Adrenal gland (tissue), 12 donors: ENCODE results near the gene FCHSD2. TPM values are rescaled to one million over a fixed set of nuclear protein-coding genes. Genes with fewer than 3 reads are reported as not detected.

Experiments used
- DNase-seq, 7 donors: peaks; one replicate each; pipeline ENCODE4 v3.0.0-alpha.2; 2019 to 2020
- H3K27ac ChIP-seq, 5 donors: fragments of 200-600 bp; sonication (generic) in 4 of 5; 1 replicate in 3 of 5; 2 replicates in 2 of 5; pipeline versions ENCODE4 v1.5.1 to v1.8.0; 2016 to 2020; ENCODE audit warnings: mild to moderate bottlenecking in 1 of 5
- H3K27me3 ChIP-seq: fragments of 200-600 bp; 2 replicates; pipeline ENCODE4 v1.8.0; 2021
- H3K36me3 ChIP-seq, 2 donors: fragments of 200-600 bp; replicated peaks in 1 of 2; 1 replicate in 1 of 2; 2 replicates in 1 of 2; pipeline versions ENCODE4 v1.5.1 to v1.8.0; 2018 to 2022
- H3K4me1 ChIP-seq, 2 donors: fragments of 200-600 bp; replicated peaks in 1 of 2; 1 replicate in 1 of 2; 2 replicates in 1 of 2; pipeline versions ENCODE4 v1.5.1 to v1.8.0; 2018 to 2021
- H3K4me3 ChIP-seq, 4 donors: fragments of 200-600 bp; sonication (generic) in 3 of 4; one replicate each; pipeline ENCODE4 v1.5.1; 2016 to 2018
- H3K9me3 ChIP-seq, 3 donors: fragments of 200-600 bp; sonication (generic) in 1 of 3; replicated peaks in 1 of 3; 1 replicate in 2 of 3; 2 replicates in 1 of 3; pipeline versions ENCODE4 v1.5.1 to v1.8.0; 2016 to 2021
- POLR2A ChIP-seq, 2 donors: fragments of 450-650 bp; IDR thresholded peaks; one replicate each; pipeline ENCODE4 v1.6.1; 2017; ENCODE audit warnings: antibody characterized with exemption in 2 of 2, mild to moderate bottlenecking in 2 of 2, moderate library complexity in 1 of 2
- WGBS, 4 donors: extraction: QIAGEN DNeasy Blood & Tissue Kit in 2 of 4; methylation state at CpG; one replicate each; pipeline versions ENCODE4 v1.1.5 to v1.1.7; 2013 to 2017; 5-methylcytosine and 5-hydroxymethylcytosine counted together
- intact Hi-C, 2 donors: fragments of 100-400 bp; cut with DNase I; formaldehyde crosslinking; loops; one replicate each; pipeline versions ENCODE4 v1.14.1 to v1.15.0; 2022 to 2023
- polyA plus RNA-seq, 3 donors: library from polyadenylated mRNA; stranded (reverse); fragments of 200-250 nt in 2 of 3; fragments of 350-450 nt in 1 of 3; fragmentation: Illumina TruSeq in 1 of 3; extraction: RNeasy Lipid Tissue Mini Kit (QIAGEN cat#74804) in 1 of 3; gene quantifications; one replicate each; pipeline ENCODE4 v1.2.3, GENCODE V29; 2013 to 2014
- total RNA-seq, 9 donors: library from RNA; depleted of rRNA in 4 of 9; stranded (reverse); fragments of >200 nt in 4 of 9; fragments of 120-200 nt in 1 of 9; fragmentation: NEBNext Ultra II Directional in 1 of 9; extraction: Animal tissue kit (Norgen Biotek cat#: 25700) in 1 of 9; gene quantifications; one replicate each; pipeline versions ENCODE4 v1.1.0 to v1.2.4, GENCODE V29; 2013 to 2023
- TF ChIP-seq, protein P1 (sequence below), 6 experiments: fragments of 450-650 bp in 4 of 6; fragments of 200-600 bp in 2 of 6; sonication (generic) in 1 of 6; IDR thresholded peaks; 1 replicate in 5 of 6; 2 replicates in 1 of 6; pipeline versions ENCODE4 v1.5.1 to v1.8.0; 2016 to 2021; ENCODE audit warnings: antibody characterized with exemption in 6 of 6, mild to moderate bottlenecking in 2 of 6, moderate library complexity in 1 of 6
- donor health status: healthy with polysubstance abuse.
- donor health status: Bipolar disorder and iron deficiency.
- donor health status: DM: yes; HTN: yes; CAD: no.
- donor health status: DM: no; HTN: no; CAD: no.
- donor health status: DM: no; HTN: no; CAD: no.
- donor health status: DM: yes; HTN: yes; CAD: no.

Gene FCHSD2
- total and polyA plus RNA-seq, 12 donors, result 14.6 to 67.2 (median 32.7) TPM

DNA sequence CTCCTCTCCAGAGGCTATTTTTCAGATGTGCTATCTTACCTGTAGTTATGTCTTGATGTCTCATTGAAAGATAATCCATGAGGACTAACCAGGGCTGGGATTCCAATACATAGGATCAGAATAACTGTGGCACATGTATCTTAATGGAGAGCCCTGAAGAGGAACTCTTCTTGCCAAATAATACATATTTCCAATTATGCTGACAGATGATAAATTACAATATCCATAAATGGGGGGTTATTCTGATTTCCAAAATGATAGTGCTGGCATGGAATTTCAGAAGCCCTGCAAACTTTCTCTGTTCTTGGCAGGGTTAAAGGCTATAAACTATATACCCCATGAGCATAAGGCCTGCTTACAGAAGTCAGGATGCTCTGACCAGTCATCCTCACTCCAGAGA lies 173.7 kb downstream of the FCHSD2 start:
- H3K36me3 ChIP-seq, result no peaks in the 10 kb centered on the region
- no peak for DNase-seq
- intact Hi-C loops, result no loop called here
- no peak overlapping the region for H3K4me3 ChIP-seq
- TF ChIP-seq, protein P1, sequence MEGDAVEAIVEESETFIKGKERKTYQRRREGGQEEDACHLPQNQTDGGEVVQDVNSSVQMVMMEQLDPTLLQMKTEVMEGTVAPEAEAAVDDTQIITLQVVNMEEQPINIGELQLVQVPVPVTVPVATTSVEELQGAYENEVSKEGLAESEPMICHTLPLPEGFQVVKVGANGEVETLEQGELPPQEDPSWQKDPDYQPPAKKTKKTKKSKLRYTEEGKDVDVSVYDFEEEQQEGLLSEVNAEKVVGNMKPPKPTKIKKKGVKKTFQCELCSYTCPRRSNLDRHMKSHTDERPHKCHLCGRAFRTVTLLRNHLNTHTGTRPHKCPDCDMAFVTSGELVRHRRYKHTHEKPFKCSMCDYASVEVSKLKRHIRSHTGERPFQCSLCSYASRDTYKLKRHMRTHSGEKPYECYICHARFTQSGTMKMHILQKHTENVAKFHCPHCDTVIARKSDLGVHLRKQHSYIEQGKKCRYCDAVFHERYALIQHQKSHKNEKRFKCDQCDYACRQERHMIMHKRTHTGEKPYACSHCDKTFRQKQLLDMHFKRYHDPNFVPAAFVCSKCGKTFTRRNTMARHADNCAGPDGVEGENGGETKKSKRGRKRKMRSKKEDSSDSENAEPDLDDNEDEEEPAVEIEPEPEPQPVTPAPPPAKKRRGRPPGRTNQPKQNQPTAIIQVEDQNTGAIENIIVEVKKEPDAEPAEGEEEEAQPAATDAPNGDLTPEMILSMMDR (IDR thresholded peaks at IDR 0.05), result no peak
- no peak for TF ChIP-seq POLR2A (IDR thresholded peaks at IDR 0.05)
- no peaks in the 10 kb centered on the region for H3K27me3 ChIP-seq
- H3K9me3 ChIP-seq, result no peaks in the 10 kb centered on the region
- H3K4me1 ChIP-seq, result peaks cover 11 to 36% of the 10 kb centered on the region in 2 donors
- H3K27ac ChIP-seq, result no peak overlapping the region

DNA sequence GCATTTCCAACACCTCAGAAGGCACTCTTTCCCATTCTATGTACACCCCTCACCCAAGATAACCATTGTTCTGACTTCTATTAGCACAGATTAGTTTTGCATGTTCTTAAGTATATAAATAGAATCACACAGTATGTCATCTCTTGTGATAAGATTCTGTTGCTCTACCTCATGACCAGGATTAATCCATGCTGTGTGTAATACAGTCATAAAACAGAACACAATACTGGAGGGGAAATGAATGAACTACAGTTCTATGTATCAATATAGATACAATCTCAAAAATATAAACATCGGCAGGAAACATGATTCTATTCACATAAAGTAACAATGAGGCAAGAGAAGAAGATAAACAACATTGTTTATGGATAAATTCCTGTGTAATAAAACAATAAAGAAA lies 176.4 kb downstream of the FCHSD2 start:
- no peak overlapping the region for H3K27ac ChIP-seq
- intact Hi-C loops, result no loop called here
- 74 to 95% (median 86%) methylated on average over 1 of the region's 1 CpG for WGBS, 4 donors
- no peaks in the 10 kb centered on the region for H3K36me3 ChIP-seq
- DNase-seq, result no peak
- peaks cover 5 to 15% of the 10 kb centered on the region in 2 donors for H3K4me1 ChIP-seq
- H3K9me3 ChIP-seq, result no peaks in the 10 kb centered on the region
- H3K4me3 ChIP-seq, result no peak overlapping the region
- TF ChIP-seq POLR2A (IDR thresholded peaks at IDR 0.05), result no peak
- TF ChIP-seq, protein P1 (IDR thresholded peaks at IDR 0.05), result no peak
- H3K27me3 ChIP-seq, result no peaks in the 10 kb centered on the region

DNA sequence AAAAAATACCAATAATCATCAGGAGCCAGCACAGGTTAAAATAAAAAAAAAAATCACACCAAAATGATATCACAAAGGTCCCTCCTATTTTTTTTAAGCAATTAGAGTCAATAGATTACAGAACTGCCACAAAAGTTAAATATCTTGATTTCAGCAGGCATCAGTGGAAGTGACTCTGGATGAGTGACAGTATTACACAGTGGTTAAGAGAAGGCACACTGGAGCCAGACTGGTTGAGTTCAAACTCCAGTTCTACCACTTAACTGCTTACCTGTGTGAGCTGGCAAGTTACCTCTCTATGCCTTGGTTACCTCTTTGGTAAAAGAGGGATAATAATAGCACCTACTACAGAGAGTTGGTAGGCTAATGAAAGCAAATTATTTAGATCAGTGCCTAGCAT lies 179.4 kb downstream of the FCHSD2 start:
- intact Hi-C loops, result no loop called here
- Histone ChIP-seq H3K9me3 (no peaks in the 10 kb centered on the region), H3K4me1 (no peaks in the 10 kb centered on the region), H3K27me3 (no peaks in the 10 kb centered on the region), H3K4me3 (no peak overlapping the region), H3K27ac (no peak overlapping the region), H3K36me3 (no peaks in the 10 kb centered on the region)
- DNase-seq, result no peak
- TF ChIP-seq, protein P1 (IDR thresholded peaks at IDR 0.05), result no peak
- no peak for TF ChIP-seq POLR2A (IDR thresholded peaks at IDR 0.05)

DNA sequence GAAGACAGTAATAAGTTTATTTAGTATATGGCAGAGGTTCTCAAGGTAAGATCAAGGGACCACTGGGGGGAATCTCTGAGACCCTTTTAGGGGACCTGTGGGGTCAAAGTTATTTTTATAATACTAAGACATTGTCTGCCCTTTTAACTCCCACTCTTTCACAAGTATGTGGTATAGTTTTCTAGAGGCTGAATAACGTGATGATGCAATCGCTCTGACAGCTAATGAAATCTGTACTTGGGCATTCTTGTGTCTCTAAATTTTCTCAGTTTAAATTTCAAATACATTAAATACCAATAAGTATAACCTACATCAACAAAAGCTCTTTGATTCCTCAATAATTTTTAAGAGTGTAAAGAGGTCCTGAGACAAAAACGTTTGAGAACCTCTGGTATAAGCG lies 180.0 kb downstream of the FCHSD2 start:
- WGBS, 4 donors, result 85 to 92% (median 87%) methylated on average over 4 of the region's 4 CpGs
- no peak for DNase-seq
- Histone ChIP-seq H3K4me1 (no peaks in the 10 kb centered on the region), H3K27me3 (no peaks in the 10 kb centered on the region), H3K27ac (no peak overlapping the region), H3K9me3 (no peaks in the 10 kb centered on the region), H3K36me3 (no peaks in the 10 kb centered on the region), H3K4me3 (no peak overlapping the region)
- intact Hi-C loops, result no loop called here
- TF ChIP-seq POLR2A (IDR thresholded peaks at IDR 0.05), result no peak
- TF ChIP-seq, protein P1 (IDR thresholded peaks at IDR 0.05), result no peak
